Endothelial cell of umbilical vein (primary cell): ENCODE data around the gene CEACAM16. TPM values are rescaled to one million over a fixed set of nuclear protein-coding genes. Genes with fewer than 3 reads are reported as not detected.
"Not testable (repeated sequence)": the region's sequence is repeated elsewhere in the genome, so short reads cannot be mapped to it uniquely, and the experiment has no call there.

Experiments used
- BruUV-seq: library from RNA; stranded (reverse); fragments of 400-500 nt; replicated peaks from 2 replicates; lab custom pipeline; 2021; lab: Mats Ljungman, UMichigan
- CTCF ChIA-PET: fragments of 300-600, 350-600 bp; sonication (Branson Sonifier 250); formaldehyde crosslinking; loops from one replicate; lab custom pipeline; 2021; ENCODE audit warnings: antibody characterized with exemption, inconsistent platforms; lab: Charles Lee
- POLR2A ChIA-PET: fragments of 300-600, 350-600 bp; sonication (Branson Sonifier 250); formaldehyde crosslinking; loops from one replicate; lab custom pipeline; 2021; ENCODE audit warnings: antibody characterized with exemption, inconsistent platforms; lab: Charles Lee
- DNase-seq: peaks from one replicate; pipeline ENCODE4 v3.0.0-alpha.2; 2011; ENCODE audit warnings: low read depth, low spot score
- FAIRE-seq: peaks from 2 replicates; lab custom pipeline; 2011; peaks lifted over from hg19 to GRCh38; lab: Jason Lieb, UNC
- H2AFZ ChIP-seq: 2 replicates; pipeline ENCODE4 v1.6.0; 2012; ENCODE audit warnings: low read depth, low read length, control low read depth, inconsistent platforms
- H3K27ac ChIP-seq: 2 replicates; pipeline ENCODE4 v1.5.1; 2011; ENCODE audit warnings: low read depth, mild to moderate bottlenecking, control low read depth, low read length, moderate library complexity; ENCODE audit not compliant: insufficient read depth
- H3K27me3 ChIP-seq, 2 experiments: 2 replicates each; pipeline versions ENCODE4 v1.6.0 to v1.6.1; 2011; ENCODE audit warnings: low read length in 2 of 2, mixed read lengths in 1 of 2; ENCODE audit not compliant: control insufficient read depth in 2 of 2, insufficient read depth in 2 of 2
- H3K36me3 ChIP-seq, 2 experiments: 2 replicates in 1 of 2; 3 replicates in 1 of 2; pipeline ENCODE4 v1.5.1; 2011; ENCODE audit warnings: low read length in 2 of 2, mild to moderate bottlenecking in 1 of 2, moderate library complexity in 1 of 2; ENCODE audit not compliant: control insufficient read depth in 2 of 2, insufficient read depth in 2 of 2; ENCODE audit errors: extremely low read depth in 1 of 2
- H3K4me1 ChIP-seq: 3 replicates; pipeline ENCODE4 v1.5.1; 2011; ENCODE audit warnings: mild to moderate bottlenecking, low read length; ENCODE audit not compliant: control insufficient read depth, insufficient read depth; ENCODE audit errors: extremely low read depth
- H3K4me2 ChIP-seq: 2 replicates; pipeline ENCODE4 v1.6.1; 2011; ENCODE audit warnings: low read length, control low read depth, mixed read lengths; ENCODE audit not compliant: insufficient read depth
- H3K4me3 ChIP-seq, 3 experiments: fragments of 200-600 bp in 1 of 3; sonication (generic), shearing (Covaris generic) in 1 of 3; replicated peaks in 1 of 3; 2 replicates each; pipeline ENCODE4 v1.5.1; 2011 to 2016; ENCODE audit warnings: control low read depth in 3 of 3, low read length in 3 of 3, mild to moderate bottlenecking in 2 of 3, inconsistent platforms in 1 of 3, low read depth in 1 of 3, moderate library complexity in 1 of 3; ENCODE audit not compliant: insufficient read depth in 1 of 3
- H3K79me2 ChIP-seq: 2 replicates; pipeline ENCODE4 v1.6.0; 2012; ENCODE audit warnings: low read length, inconsistent platforms; ENCODE audit not compliant: control insufficient read depth, insufficient read depth
- H3K9ac ChIP-seq: replicated peaks from 2 replicates; pipeline ENCODE3; 2011; ENCODE audit warnings: low read length, control low read depth; ENCODE audit not compliant: insufficient read depth; ENCODE audit errors: extremely low read depth
- H3K9me1 ChIP-seq: replicated peaks from 3 replicates; pipeline ENCODE4 v1.6.0; 2011; ENCODE audit warnings: mild to moderate bottlenecking, low read length; ENCODE audit not compliant: control insufficient read depth, insufficient read depth; ENCODE audit errors: extremely low read depth
- H3K9me3 ChIP-seq: replicated peaks from 2 replicates; pipeline ENCODE4 v1.5.1; 2012; ENCODE audit warnings: low read length, inconsistent platforms; ENCODE audit not compliant: control insufficient read depth, insufficient read depth
- H4K20me1 ChIP-seq: replicated peaks from 2 replicates; pipeline ENCODE3; 2011; ENCODE audit warnings: mild to moderate bottlenecking, low read length; ENCODE audit not compliant: control insufficient read depth, insufficient read depth; ENCODE audit errors: extremely low read depth
- EZH2 ChIP-seq: IDR thresholded peaks from 2 replicates; pipeline ENCODE4 v1.6.1; 2012; ENCODE audit warnings: borderline replicate concordance, low read depth, mild to moderate bottlenecking, moderate library complexity, low read length, inconsistent platforms; ENCODE audit not compliant: severe bottlenecking
- FOS ChIP-seq: IDR thresholded peaks from 2 replicates; pipeline ENCODE4 v1.6.1; 2011; ENCODE audit warnings: mild to moderate bottlenecking, low read length, moderate library complexity, borderline replicate concordance; ENCODE audit not compliant: insufficient read depth
- GATA2 ChIP-seq: IDR thresholded peaks from 2 replicates; pipeline ENCODE4 v1.7.0; 2011; ENCODE audit warnings: low read depth, mild to moderate bottlenecking, moderate library complexity, mixed read lengths, low read length; ENCODE audit not compliant: insufficient read length, insufficient read depth
- JUN ChIP-seq: IDR thresholded peaks from 2 replicates; pipeline ENCODE4 v1.6.1; 2011; ENCODE audit warnings: borderline replicate concordance, low read depth; ENCODE audit not compliant: insufficient read length, insufficient read depth
- MAX ChIP-seq: IDR thresholded peaks from 2 replicates; pipeline ENCODE4 v1.6.1; 2011; ENCODE audit not compliant: insufficient read depth, insufficient read length
- MYC ChIP-seq: IDR thresholded peaks from one replicate; pipeline ENCODE4 v1.6.1; 2011; ENCODE audit warnings: mild to moderate bottlenecking, low read depth, low read length
- POLR2A ChIP-seq: IDR thresholded peaks from 2 replicates; pipeline ENCODE4 v1.6.1; 2012; ENCODE audit warnings: low read depth, mild to moderate bottlenecking, control low read depth, low read length
- POLR2AphosphoS5 ChIP-seq: IDR thresholded peaks from 2 replicates; pipeline ENCODE4 v1.6.1; 2012; ENCODE audit warnings: low read depth, mild to moderate bottlenecking, control low read depth, low read length, moderate library complexity; ENCODE audit not compliant: insufficient read depth
- dilution Hi-C: fragments of 300-500 bp; cut with MboI; formaldehyde crosslinking; loops from one replicate; pipeline ENCODE4 v1.15.0; 2019; ENCODE audit warnings: low sequenced_read_pairs; ENCODE audit not compliant: extremely low pct_ligation_motif_present
- intact Hi-C: fragments of 100-400 bp; cut with micrococcal nuclease; formaldehyde crosslinking; loops from one replicate; pipeline ENCODE4 v1.10.0; 2022
- polyA plus RNA-seq, 4 experiments: library from polyadenylated mRNA; depleted of rRNA in 3 of 4; stranded (reverse) in 3 of 4; unstranded in 1 of 4; fragments of >200 nt; gene quantifications; 2 replicates each; pipeline versions ENCODE4 v1.2.1 to v1.2.3, GENCODE V29; 2011 to 2012; ENCODE audit warnings: missing spikeins in 1 of 4
- total RNA-seq: library from RNA; stranded (reverse); gene quantifications from 2 replicates; pipeline ENCODE4 v1.2.3, GENCODE V29; 2021

The CEACAM16 gene
- total and polyA plus RNA-seq, 2 donors (not counting 3 experiments of a cell fraction or from before 2014, with no cell fraction given), result not detected

- Histone ChIP-seq H2AFZ (no peak overlapping the region), H3K9me3 (no peaks in the 10 kb centered on the region), H3K27ac (no peak overlapping the region), H3K27me3 (no peaks in the 10 kb centered on the region), H3K9me1 (no peaks in the 10 kb centered on the region), H3K79me2 (no peaks in the 10 kb centered on the region), H3K36me3 (peaks cover 0 to 2% of the 10 kb centered on the region in 2 experiments), H3K4me3 (no peak overlapping the region), H3K4me1 (peaks cover 11% of the 10 kb centered on the region), H3K9ac (no peak overlapping the region), H3K4me2 (no peak overlapping the region), H4K20me1 (no peaks in the 10 kb centered on the region)
- dilution Hi-C loops, result no loop called here
- ChIA-PET CTCF (interaction anchor here (1.0 to 1.7 kb wide), 4 partner anchors 40 to 112 kb away, joined by 3 to 4 read pairs (median 3); no protein-coding TSS in a partner anchor), POLR2A (no interaction called here)
- TF ChIP-seq MYC (no peak), POLR2AphosphoS5 (no peak), FOS (no peak), MAX (no peak)
- intact Hi-C loops, result no loop called here
- BruUV-seq, result no TSS peak
- DNase-seq, result no peak
- peak; percentile 48 for FAIRE-seq
Measured at GRCh38 chr19:44682807-44683206, 16.1 kb upstream of the CEACAM16 start.

- FAIRE-seq (peak; percentile 50), DNase-seq (no peak)
- Histone ChIP-seq H3K9me1 (no peaks in the 10 kb centered on the region), H4K20me1 (no peaks in the 10 kb centered on the region), H3K4me3 (no peak overlapping the region), H3K9ac (no peak overlapping the region), H3K27ac (peak overlapping the region; percentile 2), H3K36me3 (peaks cover 0 to 2% of the 10 kb centered on the region in 2 experiments), H3K79me2 (no peaks in the 10 kb centered on the region), H3K9me3 (no peaks in the 10 kb centered on the region), H2AFZ (no peak overlapping the region), H3K27me3 (no peaks in the 10 kb centered on the region), H3K4me1 (peaks cover 11% of the 10 kb centered on the region), H3K4me2 (no peak overlapping the region)
- CTCF ChIA-PET, result no interaction called here
- intact Hi-C loops, result no loop called here
- no peak for TF ChIP-seq POLR2A
- TF ChIP-seq POLR2AphosphoS5, result no peak
- TF ChIP-seq MAX, result no peak
- TF ChIP-seq JUN, result no peak
- no peak for TF ChIP-seq EZH2
- no peak for TF ChIP-seq GATA2
- TSS peak; percentile 21 for BruUV-seq
- POLR2A ChIA-PET, result no interaction called here
- dilution Hi-C loops, result no loop called here
Measured at GRCh38 chr19:44683434-44684210, 15.3 kb upstream of the CEACAM16 start.

- H3K79me2 ChIP-seq, H3K4me3 ChIP-seq, DNase-seq, H3K36me3 ChIP-seq, H2AFZ ChIP-seq, H3K27me3 ChIP-seq, H3K4me2 ChIP-seq, POLR2A ChIA-PET, dilution Hi-C loops, intact Hi-C loops, FAIRE-seq, H3K9ac ChIP-seq, CTCF ChIA-PET, BruUV-seq, H3K9me3 ChIP-seq, H3K9me1 ChIP-seq, H4K20me1 ChIP-seq: not testable (repeated sequence)
- H3K4me1 ChIP-seq, result peaks cover 11% of the 10 kb centered on the region
- peak overlapping the region; percentile 70 for H3K27ac ChIP-seq
Measured at GRCh38 chr19:44684396-44684795, 14.6 kb upstream of the CEACAM16 start.
